ENCODE results near the gene TAGLN.

Gene TAGLN

DNA sequence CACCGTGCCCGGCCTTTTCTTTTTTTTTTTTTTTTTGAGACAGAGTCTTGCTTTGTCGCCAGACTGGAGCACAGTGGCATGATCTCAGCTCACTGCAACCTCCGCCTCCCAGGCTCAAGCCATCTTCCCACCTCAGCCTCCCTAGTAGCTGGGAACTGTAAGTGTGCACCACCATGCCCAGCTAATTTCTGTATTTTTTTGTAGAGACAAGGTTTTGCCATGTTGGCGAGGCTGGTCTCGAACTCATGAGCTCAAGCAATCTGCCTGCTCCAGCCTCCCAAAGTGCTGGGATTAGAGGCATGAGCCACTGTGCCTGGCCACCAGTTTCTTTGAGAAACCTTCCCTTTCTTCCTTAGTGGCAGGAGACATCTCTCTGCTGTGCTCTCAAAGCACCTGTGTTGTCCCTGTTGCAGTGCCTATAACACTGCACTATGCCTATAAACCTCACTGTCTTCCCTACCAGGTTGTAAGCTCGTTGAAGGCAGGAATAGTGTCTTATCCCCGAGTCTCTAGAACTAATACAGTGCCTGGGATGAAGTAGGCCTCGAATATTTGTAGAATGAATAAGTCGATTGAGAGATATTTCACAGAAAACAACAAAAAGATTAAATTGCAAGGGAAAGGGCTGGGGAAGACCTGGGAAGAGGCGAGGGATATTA lies 13.7 kb downstream of the TAGLN start:
- in situ Hi-C loops (cut with MboI; ENCODE audit: low sequenced_read_pairs, unreplicated experiment) = no loop called here
- no peak for TF ChIP-seq CTCF (IDR thresholded peaks at IDR 0.05; ENCODE audit: borderline replicate concordance, control extremely low read depth, extremely low read depth, insufficient read depth, missing control alignments)
- DNase-seq (ENCODE audit: low spot score) = no peak

DNA sequence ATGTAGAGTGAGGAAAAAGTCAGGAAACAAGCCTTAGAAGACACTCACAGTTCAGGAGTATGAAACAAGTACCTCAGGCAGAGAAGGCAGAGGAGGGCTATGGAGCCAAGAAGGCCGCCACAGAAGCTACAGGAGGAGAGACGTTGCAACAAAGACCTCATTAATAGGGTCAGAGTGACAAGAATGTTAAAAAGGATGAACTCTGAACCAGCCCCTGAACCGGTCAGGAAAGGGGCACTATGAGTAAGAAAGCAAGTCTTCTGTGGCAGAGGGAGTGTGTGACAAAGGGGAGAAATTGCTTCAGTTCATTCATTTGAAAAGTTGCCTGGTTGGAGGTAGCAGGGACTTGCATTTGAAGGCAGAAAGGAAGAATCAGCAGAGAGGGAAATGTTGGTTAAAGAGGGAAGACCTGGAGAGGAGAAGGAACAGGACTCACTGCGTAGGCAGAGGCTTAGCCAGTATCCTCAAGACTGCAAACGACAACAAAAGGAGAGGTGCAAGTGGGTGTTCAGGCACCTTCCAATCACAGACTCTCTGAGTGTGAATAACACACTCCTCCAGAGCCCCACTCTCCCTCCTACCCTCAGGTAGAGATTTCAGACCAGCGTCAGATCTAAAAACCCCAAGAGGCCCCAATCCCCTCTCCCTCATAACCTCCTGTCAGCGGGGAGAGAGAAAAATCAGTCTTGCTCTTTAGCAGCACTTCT lies 15.4 kb downstream of the TAGLN start:
- in situ Hi-C loops (cut with MboI; ENCODE audit: low sequenced_read_pairs, unreplicated experiment) = no loop called here
- DNase-seq (ENCODE audit: low spot score) = no peak
- TF ChIP-seq CTCF (IDR thresholded peaks at IDR 0.05; ENCODE audit: borderline replicate concordance, control extremely low read depth, extremely low read depth, insufficient read depth, missing control alignments) = no peak

DNA sequence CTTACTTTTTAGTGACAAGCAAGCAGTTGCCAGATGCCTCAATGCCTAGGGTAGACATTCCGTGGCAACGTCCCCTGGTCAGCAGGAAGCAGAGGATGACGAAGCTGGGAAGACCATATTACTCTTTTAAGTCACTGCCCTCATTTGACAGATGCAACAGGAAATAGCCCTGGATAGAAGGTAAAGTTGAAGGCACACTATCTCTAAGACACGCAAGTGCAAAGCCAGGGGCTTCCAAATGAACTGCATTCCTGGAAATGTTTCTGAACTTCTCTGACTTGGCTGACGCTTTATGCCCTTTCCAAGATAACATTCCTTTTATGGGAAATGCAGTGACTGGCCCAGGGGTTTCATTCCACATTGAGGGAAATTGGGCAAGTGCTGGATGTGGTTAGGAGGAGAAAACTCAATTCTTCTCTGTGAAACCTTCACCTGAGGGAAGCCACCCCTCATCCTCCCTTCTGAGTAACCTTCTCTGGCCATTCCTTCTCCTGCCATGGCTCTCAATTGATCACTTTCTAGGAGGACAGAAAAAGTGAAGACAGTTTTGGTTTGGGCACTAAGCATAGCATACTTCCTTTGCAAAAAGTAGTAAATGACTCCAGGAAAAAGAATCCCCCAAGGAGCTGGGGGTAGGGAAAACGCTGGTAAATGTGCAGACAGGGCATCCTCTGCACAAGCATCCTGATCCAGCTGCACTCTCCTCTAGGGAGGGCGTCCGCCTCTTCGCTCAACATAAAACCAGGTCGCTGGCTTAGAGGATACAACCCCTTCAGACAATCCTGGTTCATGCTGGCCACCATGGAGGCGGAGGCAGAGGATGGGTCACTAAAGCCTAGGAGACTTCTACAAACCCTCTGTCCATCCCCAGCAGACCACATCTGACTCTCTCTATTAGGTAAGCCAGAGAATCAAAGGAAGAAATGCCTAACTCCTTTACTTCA lies 18.2 kb downstream of the TAGLN start:
- no peak for TF ChIP-seq CTCF (IDR thresholded peaks at IDR 0.05; ENCODE audit: borderline replicate concordance, control extremely low read depth, extremely low read depth, insufficient read depth, missing control alignments)
- in situ Hi-C loops (cut with MboI; ENCODE audit: low sequenced_read_pairs, unreplicated experiment) = no loop called here

GRCh38 chr11:117218133-117218915 lies 19.2 kb downstream of the TAGLN start:
- DNase-seq (ENCODE audit: low spot score) = no peak
- in situ Hi-C loops (cut with MboI; ENCODE audit: low sequenced_read_pairs, unreplicated experiment) = no loop called here
- TF ChIP-seq CTCF (IDR thresholded peaks at IDR 0.05; ENCODE audit: borderline replicate concordance, control extremely low read depth, extremely low read depth, insufficient read depth, missing control alignments) = no peak

More for the DNA sequence above, 18.2 kb downstream of the TAGLN start:
- no peak for DNase-seq (ENCODE audit: low spot score)

DNA sequence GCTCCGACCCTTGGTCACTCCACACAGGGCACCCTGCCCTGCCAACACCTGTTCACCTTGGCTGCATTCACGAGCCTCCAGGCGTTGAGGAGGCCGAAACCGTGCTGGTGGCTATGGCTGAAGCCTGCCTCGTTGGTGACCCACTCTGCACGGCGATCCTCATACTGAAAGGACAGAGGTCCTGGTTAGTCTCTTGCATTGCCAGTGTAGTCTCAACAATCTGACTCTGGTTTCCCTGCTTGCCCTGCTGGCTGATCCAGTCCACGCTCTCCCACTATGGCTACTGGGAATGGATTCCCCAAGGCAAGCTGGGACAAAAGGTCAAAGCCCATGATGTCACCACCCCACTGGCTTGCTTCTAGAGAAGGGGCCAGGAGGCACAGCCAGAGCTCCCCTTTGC lies 19.8 kb downstream of the TAGLN start:
- in situ Hi-C loops (cut with MboI; ENCODE audit: low sequenced_read_pairs, unreplicated experiment) = no loop called here
- no peak for DNase-seq (ENCODE audit: low spot score)
- no peak for TF ChIP-seq CTCF (IDR thresholded peaks at IDR 0.05; ENCODE audit: borderline replicate concordance, control extremely low read depth, extremely low read depth, insufficient read depth, missing control alignments)

DNA sequence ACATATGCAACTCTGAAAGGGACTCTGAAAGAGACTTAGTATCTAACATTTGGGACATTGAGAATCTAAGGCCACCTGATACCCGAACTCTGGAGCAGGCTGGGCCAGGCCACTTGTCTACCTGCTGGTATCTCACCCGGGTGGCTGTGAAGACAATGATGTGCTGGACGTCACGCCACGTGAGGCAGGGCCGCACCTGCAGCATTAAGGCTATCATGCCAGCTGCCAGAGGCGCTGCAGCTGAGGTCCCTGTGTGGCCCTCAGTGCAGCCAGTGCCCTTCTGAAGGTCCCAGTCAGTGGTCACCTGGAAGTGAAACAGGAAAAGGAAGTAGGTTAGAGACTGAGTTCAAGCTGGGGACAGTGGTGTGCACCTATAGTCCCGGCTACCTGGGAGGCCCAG lies 20.3 kb downstream of the TAGLN start:
- in situ Hi-C loops (cut with MboI; ENCODE audit: low sequenced_read_pairs, unreplicated experiment) = no loop called here
- TF ChIP-seq CTCF (IDR thresholded peaks at IDR 0.05; ENCODE audit: borderline replicate concordance, control extremely low read depth, extremely low read depth, insufficient read depth, missing control alignments) = no peak
- DNase-seq (ENCODE audit: low spot score) = no peak
